Measurements from ENCODE around the gene DLGAP4. TPM values are rescaled to one million over a fixed set of nuclear protein-coding genes. Genes with fewer than 3 reads are reported as not detected.

Gene DLGAP4
- total and polyA plus RNA-seq, 2 of the 13 experiments (the other 11 are each of a cell fraction or from before 2014, with no cell fraction given), result 15.2 to 26.7 TPM

- TF ChIP-seq ZIK1 (CRISPR knock-in tag; IDR thresholded peaks at IDR 0.05; ENCODE audit: borderline replicate concordance, low read depth) (no peak), MZF1 (CRISPR knock-in tag; IDR thresholded peaks at IDR 0.05; ENCODE audit: borderline replicate concordance) (no peak), NR2F6 (IDR thresholded peaks at IDR 0.05) (no peak), NR2F6 (CRISPR knock-in tag; IDR thresholded peaks at IDR 0.05) (no peak), SNAI1 (CRISPR knock-in tag; IDR thresholded peaks at IDR 0.05; ENCODE audit: borderline replicate concordance) (no peak), ZNF883 (CRISPR knock-in tag; IDR thresholded peaks at IDR 0.05; ENCODE audit: not compliant biosample characterization) (no peak)
Measured at GRCh38 chr20:36391955-36392354, 85.8 kb downstream of the DLGAP4 start (continued).

GRCh38 chr20:36392989-36393388 is 86.8 kb downstream of the DLGAP4 start:
- Histone ChIP-seq H3K27ac (ENCODE audit: extremely low read length, insufficient read depth, low read length) (no peak overlapping the region), H3K4me1 (ENCODE audit: insufficient read depth, low read length) (peaks cover 5% of the 10 kb centered on the region), H2AFZ (ENCODE audit: low read length) (no peak overlapping the region), H3K9me3 (ENCODE audit: low read length) (no peaks in the 10 kb centered on the region), H3K4me3 (replicated peaks in 1 of 3; ENCODE audit: insufficient read depth in 1 of 3, low read depth in 2 of 3, low read length in 3 of 3) (no peak overlapping the region), H3K36me3 (replicated peaks in 1 of 2; ENCODE audit: control insufficient read depth in 1 of 2, insufficient read depth in 2 of 2, low read length in 2 of 2) (no peaks in the 10 kb centered on the region), H3K4me2 (ENCODE audit: low read depth, low read length) (no peak overlapping the region), H3K79me2 (ENCODE audit: insufficient read depth, low read length) (no peaks in the 10 kb centered on the region), H3K9ac (ENCODE audit: insufficient read depth, low read depth, low read length) (no peak overlapping the region), H4K20me1 (ENCODE audit: insufficient read depth, low read length) (no peaks in the 10 kb centered on the region), H3K27me3 (ENCODE audit: control insufficient read depth in 1 of 2, insufficient read depth in 2 of 2, low read length in 2 of 2) (peaks cover 0 to 11% of the 10 kb centered on the region in 2 experiments; a peak in 2 of 5 replicates)
- WGBS (ENCODE audit: low lambda C conversion rate), result 36% methylated on average over 3 of the region's 3 CpGs
- intact Hi-C loops (cut with micrococcal nuclease; ENCODE audit: unreplicated experiment) (loop anchor here (10.0 kb wide), 1 partner anchor 118 kb away; no protein-coding TSS in a partner anchor), in situ Hi-C loops (cut with HindIII; ENCODE audit: extremely low pct_ligation_motif_present, low pct_unique_long_range_greater_than_20kb) (no loop called here)
- BruUV-seq (replicated peaks), result no TSS peak
- no peak for FAIRE-seq
- TF ChIP-seq ZNF570 (CRISPR knock-in tag; IDR thresholded peaks at IDR 0.05; ENCODE audit: borderline replicate concordance) (no peak), ZNF343 (CRISPR knock-in tag; IDR thresholded peaks at IDR 0.05) (no peak), AKAP8 (CRISPR knock-in tag; IDR thresholded peaks at IDR 0.05) (no peak), ELF3 (CRISPR knock-in tag; IDR thresholded peaks at IDR 0.05) (no peak), HIVEP1 (CRISPR knock-in tag; IDR thresholded peaks at IDR 0.05) (no peak), ELF4 (CRISPR knock-in tag; IDR thresholded peaks at IDR 0.05; ENCODE audit: borderline replicate concordance) (no peak), MED13 (CRISPR knock-in tag; IDR thresholded peaks at IDR 0.05) (no peak), MED1 (CRISPR knock-in tag; IDR thresholded peaks at IDR 0.05) (no peak), HHEX (CRISPR knock-in tag; IDR thresholded peaks at IDR 0.05) (no peak), CERS6 (CRISPR knock-in tag; IDR thresholded peaks at IDR 0.05) (no peak), HOXA9 (CRISPR knock-in tag; IDR thresholded peaks at IDR 0.05; ENCODE audit: borderline replicate concordance) (no peak), UBTF (CRISPR knock-in tag; IDR thresholded peaks at IDR 0.05) (no peak), ZNF589 (CRISPR knock-in tag; conservative IDR thresholded peaks at IDR 0.05) (no peak)
- TF ChIP-seq, protein P1, sequence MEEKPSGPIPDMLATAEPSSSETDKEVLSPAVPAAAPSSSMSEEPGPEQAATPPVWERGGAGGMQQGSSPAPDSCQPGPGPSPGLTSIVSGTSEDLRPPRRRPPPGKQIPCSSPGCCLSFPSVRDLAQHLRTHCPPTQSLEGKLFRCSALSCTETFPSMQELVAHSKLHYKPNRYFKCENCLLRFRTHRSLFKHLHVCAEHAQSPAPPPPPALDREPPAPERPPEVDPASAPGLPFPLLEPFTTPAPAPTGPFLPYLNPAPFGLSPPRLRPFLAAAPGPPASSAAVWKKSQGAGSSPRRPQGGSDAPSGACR (CRISPR knock-in tag; IDR thresholded peaks at IDR 0.05), result no peak
- ChIA-PET POLR2A (no interaction called here), CTCF (ENCODE audit: low intra/inter-chr PET ratio, low total read pairs) (no interaction called here)
- ATAC-seq, result no peak
- DNase-seq (ENCODE audit: low spot score), result no peak

Data from HepG2 (cell line).